ENCODE results near the gene SPINK1.
"Not testable (repeated sequence)": the region's sequence is repeated elsewhere in the genome, so short reads cannot be mapped to it uniquely, and the experiment has no call there.

The SPINK1 gene

DNA sequence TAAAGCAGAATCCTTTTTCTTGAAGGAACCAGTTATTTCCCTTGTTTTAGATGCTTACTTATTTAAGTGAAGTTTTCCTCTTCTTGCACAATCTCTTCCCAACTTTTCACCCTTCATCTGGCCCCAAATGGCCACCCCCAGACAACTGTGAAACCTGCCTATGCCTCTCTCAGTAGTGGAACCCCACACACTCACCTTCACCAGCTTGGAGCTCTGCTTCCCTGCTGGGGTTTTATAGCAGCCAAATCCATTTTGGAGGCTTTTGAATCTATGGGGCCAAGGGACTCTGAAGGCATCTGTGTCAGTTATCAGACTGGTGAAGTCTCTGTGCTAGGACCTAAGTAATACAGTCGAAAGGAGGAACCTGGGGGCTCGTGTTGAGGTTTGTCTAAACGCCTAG, 22.9 kb upstream of the SPINK1 start:
- no peak for DNase-seq

DNA sequence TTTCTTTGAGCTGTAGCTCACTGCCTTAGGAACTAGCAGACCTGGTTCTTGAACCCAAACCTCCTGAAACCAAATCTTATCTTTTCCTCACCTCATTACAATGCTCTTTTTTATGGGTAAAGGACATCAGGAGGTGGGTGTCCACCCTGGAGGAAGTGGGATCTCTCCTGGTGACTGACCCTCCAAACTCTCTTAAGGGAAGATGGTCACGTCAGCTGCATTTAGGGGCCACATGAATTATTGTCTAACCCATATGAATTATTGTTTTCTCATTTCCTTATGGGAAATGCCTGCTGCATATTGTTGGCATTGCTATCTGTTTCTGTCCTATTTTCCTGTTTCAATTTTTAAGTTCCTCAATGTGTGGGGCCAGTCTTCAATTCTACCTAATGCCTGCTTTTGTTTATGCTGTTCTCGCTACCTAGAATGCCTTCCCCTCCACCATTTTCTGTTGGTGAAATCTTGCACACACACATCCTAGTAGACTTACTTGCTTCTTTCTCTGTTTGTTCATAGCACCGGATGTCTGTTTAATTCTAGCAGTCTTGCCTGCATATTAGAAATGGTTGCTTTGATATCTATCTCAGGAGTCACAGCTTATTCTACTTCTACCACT, 22.0 kb upstream of the SPINK1 start:
- no peak for DNase-seq

DNA sequence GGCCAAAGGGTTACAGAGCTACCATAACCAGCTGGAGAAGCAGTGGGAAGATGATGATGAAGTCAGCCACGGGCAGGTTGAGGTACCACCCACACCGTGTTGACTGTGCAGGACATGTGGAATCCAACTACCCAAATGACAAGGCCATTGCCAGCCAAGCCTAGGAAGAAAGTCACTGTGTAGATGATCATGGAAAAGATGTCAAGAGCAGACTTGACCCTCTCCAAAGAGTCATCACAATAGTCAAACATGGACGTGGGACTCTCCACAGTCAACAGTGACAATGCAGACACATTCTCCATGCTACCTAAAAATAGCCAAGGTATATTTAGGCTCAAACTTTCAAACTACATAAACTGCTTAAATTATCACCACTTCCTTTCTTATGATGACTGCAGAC, 20.9 kb upstream of the SPINK1 start:
- DNase-seq, result no peak

DNA sequence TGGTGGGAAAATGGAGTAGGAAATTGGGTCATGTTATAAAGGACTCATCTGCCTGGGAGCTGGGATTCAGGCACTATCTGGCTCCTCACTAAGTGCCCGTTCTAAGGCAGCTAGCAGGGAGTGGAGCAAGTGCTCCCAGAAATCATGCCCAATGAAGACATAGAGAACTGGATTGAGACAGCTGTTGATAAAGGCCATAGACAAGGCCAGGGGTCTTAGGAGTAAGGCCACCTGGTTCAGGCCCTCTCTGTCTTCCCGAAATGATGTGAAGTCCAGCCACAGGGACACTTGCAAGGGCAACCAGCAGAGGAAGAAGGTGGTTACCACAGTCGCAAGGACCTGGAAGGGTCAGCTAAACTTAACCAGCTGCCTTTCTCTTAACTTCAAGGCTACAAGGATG, 20.1 kb upstream of the SPINK1 start:
- no peak for DNase-seq

DNA sequence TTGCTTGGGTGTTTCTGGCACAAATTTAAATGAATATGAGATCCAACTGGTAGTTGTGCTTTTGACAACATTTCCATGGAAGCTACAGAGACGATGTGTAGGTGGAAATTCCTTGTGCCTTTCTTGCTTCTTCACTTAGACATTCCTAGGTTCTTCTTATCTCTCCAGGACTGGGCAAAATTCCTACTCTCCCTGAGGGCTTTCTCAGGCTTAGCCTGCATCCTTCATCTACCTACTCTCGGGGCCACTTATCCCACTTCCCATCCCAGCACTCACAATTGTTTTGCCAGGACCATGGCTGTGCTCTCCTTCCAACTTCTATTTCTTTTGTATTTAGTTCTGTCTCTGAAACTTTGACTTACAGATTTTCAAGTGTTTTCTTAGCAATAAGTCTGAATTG, 17.8 kb upstream of the SPINK1 start:
- DNase-seq, result no peak

DNA sequence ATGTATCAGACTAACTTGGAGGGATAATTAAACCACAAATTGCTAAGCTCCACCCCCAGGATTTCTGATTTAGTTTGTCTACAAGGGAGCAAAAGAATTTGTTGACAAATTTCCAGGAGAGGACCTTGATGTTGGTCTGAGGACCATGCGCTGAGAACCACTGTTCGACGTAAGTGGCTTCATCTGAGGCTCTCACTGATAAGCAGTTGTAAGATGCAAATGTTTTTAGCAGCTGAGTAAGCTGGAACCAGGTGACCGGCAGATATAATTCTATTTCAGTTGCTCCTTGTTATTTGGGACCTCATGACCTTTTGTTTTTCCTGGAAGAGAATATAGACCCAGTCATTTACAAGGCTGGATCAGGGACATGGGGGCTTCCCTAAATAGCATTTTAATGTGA, 14.1 kb upstream of the SPINK1 start:
- DNase-seq, result no peak

DNA sequence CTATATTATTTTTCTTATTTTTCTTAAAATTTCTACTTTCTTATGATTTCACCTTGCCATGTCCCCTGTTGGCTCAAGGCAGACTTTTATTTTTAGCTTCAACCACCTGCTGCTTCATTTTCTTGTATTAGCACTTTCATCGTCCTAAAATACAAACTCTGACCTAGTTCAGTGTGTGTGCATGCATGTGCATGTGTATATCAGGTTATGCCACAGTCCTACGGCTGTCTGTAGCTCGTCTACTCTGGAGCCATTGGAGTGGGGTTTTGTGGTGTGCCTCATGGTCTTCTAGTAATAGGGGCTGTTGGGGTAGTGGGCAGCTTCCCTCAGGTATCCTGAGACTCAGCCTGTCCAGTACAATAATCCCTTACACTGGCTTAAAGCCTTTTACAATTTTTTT, 13.4 kb upstream of the SPINK1 start:
- no peak for DNase-seq

DNA sequence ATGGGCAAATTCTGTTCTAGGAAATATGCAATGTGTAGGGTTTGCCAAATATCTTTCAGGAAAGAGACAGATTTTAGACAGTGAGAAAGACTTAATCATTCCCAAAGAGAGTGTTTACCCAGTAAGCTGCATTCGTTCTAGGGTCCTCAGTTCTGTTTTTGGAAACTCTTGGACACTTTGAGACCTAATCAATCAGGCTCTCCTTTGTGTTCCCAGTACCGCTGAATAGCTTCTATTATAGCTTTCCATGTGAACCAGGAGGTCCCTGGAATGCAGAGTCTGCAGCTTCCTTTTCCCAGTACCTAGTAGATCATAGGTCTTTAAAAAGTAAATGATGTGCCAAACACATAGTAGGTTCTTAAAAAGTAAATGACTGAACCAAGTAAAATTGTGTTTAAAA, 11.4 kb upstream of the SPINK1 start:
- no peak for DNase-seq

DNA sequence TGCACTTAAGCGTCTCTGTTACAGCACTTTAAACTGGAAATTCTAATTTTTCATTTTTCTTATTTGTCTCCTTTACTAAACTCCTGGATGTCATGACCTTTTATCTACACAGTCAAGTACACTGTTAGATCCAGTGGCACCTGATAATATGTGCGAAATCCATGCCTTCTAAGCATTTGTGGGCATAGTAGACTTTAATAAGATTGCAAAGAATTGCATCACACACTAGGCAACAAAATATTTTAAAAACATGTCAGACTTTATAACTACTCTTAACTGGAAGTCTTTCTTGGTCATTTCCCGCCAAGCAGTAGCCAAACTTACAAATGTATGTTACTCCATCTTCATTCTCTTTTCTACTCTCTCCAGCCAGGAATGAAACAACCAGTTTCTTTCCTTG, 5.0 kb upstream of the SPINK1 start:
- DNase-seq, result no peak

DNA sequence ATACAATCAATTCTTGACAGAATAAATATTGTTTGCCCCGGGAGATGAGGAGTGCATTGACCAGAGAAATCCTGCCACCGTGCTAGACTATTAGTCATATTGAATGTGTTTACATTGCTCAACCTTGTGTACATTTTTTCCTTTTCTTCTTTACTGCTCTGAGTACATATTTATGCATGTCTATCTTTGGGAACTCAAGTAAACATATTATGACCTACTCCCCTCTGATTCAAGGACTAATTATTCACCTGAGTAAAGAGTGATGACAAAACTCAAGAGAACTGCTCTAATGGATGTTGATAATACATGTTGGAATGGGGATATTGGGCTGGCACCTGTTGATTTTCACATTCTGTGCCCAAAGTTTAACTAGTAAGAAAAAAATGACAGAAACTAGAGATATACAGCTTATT, 3.9 kb upstream of the SPINK1 start:
- no peak for DNase-seq

DNA sequence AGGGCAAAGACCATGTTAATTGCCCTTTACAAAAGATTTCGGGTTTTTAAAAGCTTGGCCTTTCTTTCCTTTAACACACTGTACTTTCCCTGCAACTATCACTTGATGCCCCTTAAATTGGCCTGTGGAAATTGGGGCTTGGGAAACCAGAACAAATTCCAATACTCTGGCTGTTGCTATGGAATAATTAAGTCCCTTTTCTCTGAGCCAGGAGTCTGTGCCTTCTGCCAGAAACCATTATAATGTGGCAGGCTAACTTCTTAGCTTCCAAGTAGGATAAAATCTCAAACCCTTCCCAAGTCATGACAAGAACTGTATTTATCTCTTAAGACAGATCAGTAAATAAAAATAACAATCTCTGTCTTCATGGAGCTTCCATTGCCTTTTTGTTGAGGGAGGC, 1.1 kb upstream of the SPINK1 start:
- no peak for DNase-seq

DNA sequence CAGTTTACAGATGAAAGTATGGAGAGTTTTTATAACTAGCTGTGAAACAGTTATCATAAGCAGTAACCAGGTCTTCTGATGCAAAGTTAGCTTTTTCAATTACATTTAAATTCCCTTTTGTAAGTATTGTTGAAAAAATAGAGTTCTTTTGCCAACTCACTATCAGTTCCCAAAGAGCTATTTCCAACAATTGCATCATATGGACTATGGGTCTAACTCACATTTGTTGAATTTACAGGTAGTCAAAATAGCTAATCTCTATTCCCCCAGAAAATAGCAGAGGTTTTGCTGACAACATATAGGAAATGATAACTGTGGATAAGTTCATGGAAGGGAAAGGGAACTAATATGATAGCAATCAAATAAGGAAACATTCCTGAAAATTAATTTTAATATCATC, 1.4 kb downstream of the SPINK1 start:
- no peak for DNase-seq

DNA sequence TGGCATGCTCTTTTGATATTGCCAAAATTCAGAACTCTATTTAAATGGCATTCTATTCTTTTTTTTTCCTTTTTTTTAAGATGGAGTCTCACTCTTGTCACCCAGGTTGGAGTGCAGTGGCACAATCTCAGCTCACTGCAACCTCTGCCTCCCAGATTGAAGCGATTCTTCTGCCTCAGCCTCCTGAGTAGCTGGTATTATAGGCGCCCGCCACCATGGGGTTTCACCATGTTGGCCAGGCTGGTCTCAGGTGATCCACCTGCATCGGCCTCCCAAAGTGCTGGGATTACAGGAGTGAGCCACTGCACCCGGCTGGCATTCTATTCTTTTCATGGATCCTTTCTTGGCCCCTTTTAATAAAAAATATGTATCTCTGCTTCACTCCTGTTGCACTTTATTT, 4.5 kb downstream of the SPINK1 start:
- DNase-seq, result not testable (repeated sequence)

DNA sequence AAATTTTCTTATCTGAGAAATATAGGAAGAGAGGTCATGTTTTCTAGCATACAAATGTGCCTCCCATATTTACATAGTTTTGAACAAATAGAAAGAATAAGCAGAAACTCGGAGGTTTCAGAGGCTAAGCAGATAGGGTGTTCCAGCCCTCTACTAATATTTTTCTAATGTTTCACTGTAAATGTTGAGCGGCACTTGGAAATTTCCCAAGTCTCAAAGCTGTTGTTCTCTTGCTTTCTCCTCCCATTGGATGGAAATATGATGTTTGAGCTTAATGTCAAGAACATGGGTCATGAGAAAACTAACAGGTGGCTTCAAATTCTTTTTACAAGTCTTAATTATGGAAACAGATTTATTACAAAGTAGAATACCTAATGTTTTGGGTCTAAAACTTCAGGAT, 5.1 kb downstream of the SPINK1 start:
- DNase-seq, result no peak

DNA sequence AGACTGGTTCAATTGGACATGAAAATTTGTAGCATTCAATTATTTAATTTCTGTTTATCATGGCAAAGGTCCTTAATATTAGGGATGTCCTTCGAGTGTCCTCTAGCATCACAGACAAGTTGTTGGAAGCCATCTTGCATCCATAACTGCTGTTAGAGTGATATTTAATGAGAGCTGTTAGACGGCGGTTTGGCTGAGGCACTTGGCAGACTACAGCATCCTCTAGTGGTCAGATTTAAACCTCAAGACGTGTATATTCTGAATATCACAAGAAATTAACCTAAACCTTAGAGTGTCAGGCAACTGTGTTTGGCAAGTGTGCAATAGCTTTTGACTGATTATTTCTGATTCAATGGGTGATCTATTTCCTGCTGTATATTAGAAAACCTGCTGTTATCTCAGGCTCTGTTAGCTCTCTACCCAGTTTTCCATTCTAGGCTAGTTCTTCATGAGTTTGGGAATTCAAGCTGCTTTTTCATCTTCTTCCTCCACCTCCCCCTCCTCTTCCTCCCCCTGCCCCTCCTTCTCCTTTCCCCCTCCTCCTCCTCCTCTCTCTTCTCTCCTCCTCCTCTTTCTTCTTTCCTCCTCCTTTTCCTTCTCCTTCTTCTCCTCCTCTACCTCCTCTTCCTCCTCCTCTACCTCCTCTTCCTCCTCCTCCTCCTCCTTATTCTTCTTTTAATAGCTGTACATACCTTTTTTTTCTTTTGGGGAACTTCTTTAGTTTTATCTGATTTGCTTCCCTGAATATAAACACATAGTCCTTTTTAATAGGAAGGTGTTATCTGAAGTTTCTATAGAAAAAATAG, 8.6 kb downstream of the SPINK1 start:
- no peak for DNase-seq

DNA sequence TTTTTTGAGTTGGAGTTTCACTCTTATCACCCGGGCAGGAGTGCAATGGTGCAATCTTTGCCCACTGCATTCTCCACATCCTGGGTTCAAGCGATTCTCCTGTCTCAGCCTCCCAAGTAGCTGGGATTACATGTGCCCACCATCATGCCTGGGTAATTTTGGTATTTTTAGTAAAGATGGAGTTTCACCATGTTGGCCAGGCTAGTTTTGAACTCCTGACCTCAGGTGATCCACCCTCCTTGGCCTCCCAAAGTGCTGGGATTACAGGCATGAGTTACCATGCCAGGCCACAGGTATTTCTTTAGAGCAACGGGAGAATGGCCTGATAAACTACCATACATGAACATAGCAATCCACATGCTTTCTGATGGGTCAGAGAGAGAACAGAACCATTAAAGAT, 9.2 kb downstream of the SPINK1 start:
- DNase-seq, result not testable (repeated sequence)

DNA sequence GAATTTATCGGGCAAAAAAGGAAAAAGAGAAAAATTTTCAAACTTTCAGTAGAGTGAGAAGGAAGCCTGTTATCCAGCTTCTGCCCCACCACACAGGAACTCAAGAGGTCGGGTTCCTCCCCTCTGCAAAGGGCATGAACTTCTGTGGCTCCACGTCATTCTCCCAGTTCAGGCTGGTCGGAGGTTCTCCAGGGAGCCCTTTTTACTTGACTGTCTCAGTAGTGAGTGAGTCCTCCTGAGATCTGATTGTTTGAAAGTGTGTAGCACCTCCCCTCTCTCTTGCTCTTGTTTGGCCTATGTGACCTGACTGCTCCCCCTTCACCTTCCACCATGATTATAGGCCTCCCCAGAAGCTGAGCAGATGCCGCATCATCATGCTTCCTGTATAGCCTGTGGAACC, 9.7 kb downstream of the SPINK1 start:
- no peak for DNase-seq

DNA sequence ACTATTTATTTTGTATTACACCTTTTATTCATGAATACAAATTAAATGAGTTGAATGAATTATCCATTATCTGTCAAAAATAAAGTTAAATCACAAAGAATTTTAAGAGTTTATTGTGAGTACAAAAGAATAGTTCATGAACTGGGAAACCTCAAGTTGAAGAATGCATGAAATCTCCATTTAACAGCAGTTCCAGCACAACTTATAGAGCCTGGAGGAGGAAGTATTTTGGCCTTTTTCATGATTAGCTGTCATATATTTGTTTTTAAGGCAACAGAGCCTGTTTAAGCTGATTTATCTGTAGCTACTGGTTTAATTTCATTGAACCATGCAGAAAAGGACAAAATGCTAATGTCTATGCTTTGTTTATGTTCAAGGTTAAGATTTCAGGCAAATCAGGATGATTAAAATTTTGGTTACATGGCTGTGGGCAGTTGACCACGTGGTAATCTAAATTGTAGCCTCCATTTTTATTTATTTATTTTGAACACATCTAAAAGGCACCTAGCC, 12.2 kb downstream of the SPINK1 start:
- DNase-seq, result no peak

DNA sequence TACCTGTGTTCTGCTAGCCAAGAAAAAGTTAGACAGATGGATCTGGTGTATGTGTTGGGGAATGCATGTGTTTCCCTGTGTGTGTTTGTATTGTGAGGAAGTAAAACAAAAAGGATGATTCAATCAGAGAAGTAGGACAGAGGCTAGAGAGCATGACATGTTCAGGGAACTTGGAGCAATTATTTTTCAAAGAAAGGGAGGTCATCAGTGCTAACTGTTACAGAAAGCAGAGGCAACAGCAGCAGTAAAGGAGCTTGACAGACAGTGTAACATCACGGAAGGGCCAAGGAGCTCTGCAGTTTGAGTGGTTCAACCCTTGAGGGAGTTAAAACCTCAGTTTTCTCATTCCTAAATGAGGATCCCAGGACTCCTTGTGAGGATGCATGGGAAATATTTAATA, 13.2 kb downstream of the SPINK1 start:
- no peak for DNase-seq

DNA sequence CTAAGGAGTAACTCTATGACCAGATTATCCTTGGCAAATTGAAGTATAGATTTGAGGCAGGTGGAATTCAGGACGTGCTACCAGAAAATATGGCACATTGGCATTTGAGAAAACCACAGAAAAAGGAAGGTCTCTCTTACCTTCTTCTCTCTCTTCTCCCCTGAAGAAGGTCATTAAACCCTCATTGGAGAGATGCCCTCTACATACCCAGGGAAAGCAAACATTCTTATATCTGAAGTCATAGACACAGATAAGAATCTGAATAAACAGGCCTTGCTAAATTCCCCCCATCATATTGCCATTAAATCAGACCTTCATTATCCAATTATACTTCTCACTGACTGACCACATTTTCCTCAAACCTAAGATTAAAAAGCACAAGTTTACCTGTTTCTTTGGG, 17.8 kb downstream of the SPINK1 start:
- DNase-seq, result no peak

DNA sequence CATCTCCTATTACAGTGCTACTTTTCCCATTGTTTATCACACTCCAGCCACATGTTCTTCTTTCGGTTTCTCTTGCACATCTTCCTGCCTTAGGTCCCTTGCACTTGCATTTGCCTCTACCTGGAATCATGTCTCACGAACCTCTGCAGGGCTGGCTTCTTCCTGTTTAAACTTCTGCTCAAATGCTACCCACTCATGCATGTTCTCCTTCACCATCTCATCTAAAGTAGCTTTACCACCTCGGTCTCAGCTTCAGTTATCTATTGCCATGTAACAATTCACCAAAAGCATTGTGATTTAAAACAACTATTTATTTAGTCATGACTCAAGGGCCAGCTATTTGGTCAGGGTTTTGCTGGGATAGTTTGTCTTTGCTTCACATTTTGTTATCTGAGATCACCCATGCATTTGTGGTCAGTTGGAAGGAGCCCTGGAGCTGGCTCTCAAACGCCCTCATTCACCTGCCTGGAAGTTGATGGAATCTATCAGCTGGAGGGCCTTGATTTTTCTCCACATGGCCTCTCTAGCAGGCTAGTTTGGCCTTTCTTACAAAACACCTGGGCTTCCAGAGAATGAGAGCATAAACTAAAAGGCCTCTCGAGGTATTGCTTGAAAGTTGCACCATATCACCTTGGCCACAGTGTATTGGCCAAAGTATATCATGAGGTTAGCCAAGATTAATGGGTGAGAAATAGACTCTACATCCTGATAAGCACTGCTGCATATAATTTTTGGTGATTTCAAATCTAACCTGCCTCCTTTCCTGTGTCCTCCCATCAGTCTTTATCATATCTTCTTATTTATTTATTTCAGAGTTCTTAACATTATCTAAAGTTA, 21.4 kb downstream of the SPINK1 start:
- no peak for DNase-seq

DNA sequence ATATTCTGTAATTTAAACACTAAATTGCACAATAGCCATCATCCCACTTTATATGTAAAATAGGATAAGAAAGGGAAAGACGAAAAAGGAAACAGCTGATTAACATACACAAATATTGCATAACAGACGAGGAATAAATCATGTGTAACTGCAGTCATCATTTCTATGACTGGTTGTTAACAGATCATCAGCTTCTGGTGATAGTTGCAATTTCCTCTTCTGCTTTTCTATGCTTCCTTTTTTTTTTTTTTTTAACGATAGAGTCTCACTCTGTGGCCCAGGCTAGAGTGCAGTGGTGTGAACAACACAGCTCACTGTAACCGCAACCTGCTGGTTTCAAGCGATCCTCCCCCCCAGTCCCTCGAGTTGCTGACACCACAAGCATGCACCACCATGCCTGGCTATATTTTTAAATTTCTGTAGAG, 26.4 kb downstream of the SPINK1 start:
- no peak for DNase-seq

DNA sequence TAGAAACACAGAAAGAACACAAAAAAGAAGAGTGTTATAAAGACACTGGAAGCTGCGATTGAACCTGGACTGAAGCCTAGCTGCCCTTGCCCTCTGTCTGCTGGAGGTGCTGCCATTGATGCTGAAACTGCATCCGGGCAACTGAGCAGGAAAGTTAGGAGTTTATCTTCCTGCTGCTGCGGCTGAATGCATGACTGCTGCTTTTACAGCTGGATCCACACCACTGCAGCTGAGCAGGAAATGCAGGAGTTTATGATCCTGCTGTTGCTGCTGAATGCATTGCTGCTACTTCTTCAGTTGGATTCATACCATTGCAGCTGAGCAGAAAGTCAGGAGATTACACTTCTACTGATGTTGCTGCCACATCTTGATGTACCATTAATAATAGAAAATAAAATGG, 27.1 kb downstream of the SPINK1 start:
- no peak for DNase-seq

DNA sequence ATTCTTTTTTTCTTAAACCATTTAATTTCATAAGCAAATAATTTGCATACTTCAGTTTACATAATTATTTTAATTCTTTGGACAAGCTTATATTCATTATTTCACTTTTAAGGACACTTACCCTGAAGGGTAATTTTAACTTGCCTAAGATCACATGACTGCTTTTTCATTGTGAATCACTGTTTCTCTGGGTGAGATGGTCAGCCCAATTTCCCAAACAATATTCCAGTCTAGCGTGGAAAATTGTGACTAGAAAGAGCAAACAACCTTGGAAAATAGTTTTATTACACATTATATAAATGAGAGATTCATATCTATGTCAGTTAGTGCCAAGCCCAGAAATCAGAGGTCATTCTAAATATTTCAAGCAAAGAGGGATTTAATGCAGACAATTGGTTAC, 27.5 kb downstream of the SPINK1 start:
- DNase-seq, result no peak

Data from activated CD4-positive, alpha-beta T cell treated with anti-CD3 and anti-CD28 coated beads for 1 hour (primary cell).